NCI-H82 treated with DMSO at 0.1 percent for 48 hours (cell line): ENCODE data around the gene FOXA3.
A peak's percentile ranks its signal among the peaks of the same experiment; 100 is the strongest.
"Not testable (repeated sequence)": the region's sequence is repeated elsewhere in the genome, so short reads cannot be mapped to it uniquely, and the experiment has no call there.

ENCODE experiments used
- DNase-seq: peaks from one replicate; lab custom pipeline; 2025; ENCODE audit not compliant: unreplicated experiment; lab: John Stamatoyannopoulos, UW

The FOXA3 gene

DNA sequence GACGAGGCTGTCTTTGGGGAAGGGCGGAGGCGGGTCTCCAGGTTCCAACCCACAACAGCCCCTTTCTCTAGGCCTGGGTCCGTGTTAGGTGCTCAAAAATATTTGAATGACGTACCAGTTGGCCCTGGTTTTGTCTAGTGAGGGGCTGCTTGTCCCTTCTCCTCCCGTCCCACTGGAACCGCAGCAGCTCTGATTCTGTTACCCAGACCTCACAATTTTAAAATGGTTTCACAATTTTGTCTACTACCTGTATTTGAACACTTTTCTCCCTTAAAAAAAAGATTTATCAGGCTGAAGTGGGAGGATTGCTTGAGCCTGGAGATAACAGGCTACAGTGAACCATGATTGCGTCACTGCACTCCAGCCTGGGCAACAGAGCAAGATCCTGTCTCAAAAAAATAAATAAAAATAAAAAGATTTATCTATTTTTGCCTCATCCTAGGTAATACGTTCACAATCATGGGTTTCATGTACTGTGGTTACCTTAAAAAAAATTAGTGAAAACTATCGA is 23.1 kb downstream of the FOXA3 start:
- DNase-seq = no peak

GRCh38 chr19:45889210-45889885 is 25.2 kb downstream of the FOXA3 start:
- DNase-seq = no peak

- DNase-seq = no peak
Observed at GRCh38 chr19:45890877-45891276, 26.8 kb downstream of the FOXA3 start.

GRCh38 chr19:45895519-45895972 is 31.4 kb downstream of the FOXA3 start:
- DNase-seq = no peak

GRCh38 chr19:45895983-45896599 is 32.0 kb downstream of the FOXA3 start:
- DNase-seq = not testable (repeated sequence)

GRCh38 chr19:45897261-45897812 is 33.2 kb downstream of the FOXA3 start:
- no peak for DNase-seq

- no peak for DNase-seq
Observed at GRCh38 chr19:45899253-45899652, 35.1 kb downstream of the FOXA3 start.

- DNase-seq = no peak
Observed at GRCh38 chr19:45899919-45900589, 35.9 kb downstream of the FOXA3 start.

DNA sequence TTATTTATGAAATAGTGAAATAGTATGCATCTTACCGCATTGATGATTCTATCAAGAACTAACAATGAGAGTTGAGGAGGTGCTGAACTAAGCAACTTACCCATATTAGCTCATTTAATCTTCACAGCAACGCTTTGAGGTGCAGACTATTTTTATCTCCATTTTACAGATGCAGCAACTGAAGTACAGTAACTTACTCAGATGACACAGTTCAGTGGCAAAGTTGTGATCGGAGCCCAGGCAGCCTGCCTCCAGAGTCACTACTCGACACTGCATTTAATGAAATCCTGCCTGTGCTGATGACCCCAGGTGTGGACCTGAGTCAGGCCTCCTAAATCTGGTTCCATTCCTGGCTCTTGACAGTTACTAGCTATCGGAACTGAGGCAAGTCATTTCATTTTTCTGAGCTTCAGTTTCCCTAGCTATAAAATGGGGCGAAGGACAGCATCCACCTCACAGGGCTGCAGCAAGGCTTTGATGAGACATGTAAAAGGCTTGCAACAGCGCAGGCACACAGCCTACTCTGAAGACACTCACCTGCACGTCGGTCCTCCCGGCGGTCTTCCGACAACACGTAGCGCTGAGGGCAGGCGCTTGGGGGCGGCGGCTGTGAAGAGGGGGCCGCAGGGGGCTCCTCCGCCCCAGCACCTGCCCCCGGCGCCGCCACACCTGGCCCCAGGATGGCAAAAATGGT is 36.8 kb downstream of the FOXA3 start:
- no peak for DNase-seq

DNA sequence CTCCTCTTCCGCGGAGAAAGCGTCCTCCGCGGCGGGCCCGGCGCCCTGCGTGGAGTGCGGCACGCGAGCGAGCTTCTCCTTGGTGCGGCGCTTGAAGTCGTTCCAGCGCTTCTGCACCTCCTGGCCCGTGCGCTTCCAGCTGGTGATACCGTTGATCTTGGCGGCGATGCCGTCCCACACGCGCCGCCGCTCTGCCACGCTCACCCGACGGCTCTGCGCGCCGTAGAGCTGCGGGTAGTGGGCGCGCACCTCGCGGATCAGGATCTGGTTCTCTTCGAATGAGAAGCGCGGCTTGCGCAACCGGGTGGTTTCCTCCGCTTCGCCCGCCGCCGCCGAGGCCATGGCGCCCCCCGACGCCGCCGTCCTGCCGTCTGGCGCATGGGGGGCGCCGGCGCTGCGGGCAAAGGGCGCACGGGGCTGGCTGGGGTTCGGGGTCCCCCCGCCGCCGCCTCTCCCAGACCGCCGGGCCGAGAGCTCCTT is 37.3 kb downstream of the FOXA3 start:
- DNase-seq = no peak

DNA sequence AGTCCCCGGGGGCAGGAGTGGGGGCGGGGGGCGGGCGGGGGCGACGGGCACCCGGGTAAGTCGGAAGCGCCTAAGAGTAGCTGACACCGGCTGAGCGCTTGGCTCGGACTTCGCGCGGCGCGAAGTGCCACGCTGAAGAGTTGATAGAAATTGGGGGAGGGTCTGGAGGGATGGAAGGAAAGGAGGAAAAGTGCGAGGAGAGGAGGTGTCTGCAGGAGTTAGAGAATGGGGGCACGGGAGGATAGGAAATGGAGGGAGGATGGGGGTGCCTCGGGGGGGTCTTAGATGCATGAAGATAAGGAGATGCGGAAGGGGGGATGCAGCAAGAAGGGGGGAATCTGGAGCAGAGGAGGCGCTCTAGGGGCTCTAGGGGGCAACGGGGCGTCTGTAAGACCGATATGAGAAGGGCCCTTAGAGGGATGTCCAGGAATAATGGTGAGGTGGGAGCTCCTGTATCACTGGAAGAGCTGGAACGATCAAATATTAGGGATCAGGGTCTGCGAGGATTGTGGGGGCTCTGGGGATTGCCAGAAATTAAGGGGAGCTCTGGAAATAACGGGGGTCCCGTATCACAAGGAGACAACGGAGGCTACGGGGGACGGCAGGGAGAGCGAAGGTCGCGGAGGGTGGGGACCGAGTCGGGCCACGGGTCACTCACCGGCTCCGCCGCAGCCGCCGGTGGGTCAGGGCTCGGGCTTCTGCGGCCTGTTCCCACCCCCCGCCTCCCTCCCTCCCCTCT is 38.0 kb downstream of the FOXA3 start, which contains the start of gene MYPOP:
TSS of gene MYPOP (minus strand) at position 702 of the 739 bp plus-strand sequence. CDS start 840 bp downstream, outside the sequence.
- peak; percentile 12 for DNase-seq

- DNase-seq = peak; percentile 88
Observed at GRCh38 chr19:45902651-45903625, 38.8 kb downstream of the FOXA3 start.

- no peak for DNase-seq
Observed at GRCh38 chr19:45905011-45905410, 40.9 kb downstream of the FOXA3 start.

DNA sequence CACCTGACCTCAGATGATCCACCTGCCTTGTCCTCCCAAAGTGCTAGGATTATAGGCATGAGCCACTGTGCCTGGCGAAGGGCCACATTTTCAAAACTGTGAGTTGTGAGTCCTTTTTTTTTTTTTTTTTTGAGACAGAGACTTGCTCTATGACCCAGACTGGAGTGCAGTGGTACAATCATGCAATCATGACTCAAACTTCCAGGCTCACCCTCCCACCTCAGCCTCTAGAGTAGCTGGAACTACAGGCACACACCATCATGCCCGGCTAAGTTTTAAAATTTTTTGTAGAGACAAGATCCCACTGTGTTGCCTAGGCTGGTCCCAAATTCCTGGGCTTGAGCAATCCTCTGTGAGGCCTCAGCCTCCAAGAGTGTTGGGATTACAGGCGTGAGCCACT is 42.1 kb downstream of the FOXA3 start:
- DNase-seq = no peak

GRCh38 chr19:45908956-45909355 is 44.8 kb downstream of the FOXA3 start:
- no peak for DNase-seq

DNA sequence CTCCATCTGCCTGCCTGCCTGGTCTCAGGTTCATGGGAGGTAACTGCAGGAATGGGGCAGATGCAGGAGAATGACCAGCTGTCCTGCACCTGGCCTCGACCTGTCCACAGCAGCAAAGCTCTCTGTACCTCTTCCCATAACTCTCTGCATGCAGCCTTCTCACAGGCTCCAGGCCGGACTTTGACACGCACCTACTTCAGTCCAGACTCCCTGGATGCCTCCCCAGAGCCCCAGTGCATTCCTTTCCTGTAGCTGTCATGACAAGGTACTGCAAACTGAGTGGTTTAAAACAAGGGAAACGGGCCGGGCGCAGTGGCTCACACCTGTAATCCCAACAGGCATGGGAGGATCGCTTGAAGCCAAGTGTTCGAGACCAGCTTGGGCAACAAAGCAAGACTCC is 47.2 kb downstream of the FOXA3 start:
- DNase-seq = no peak

GRCh38 chr19:45913874-45914830 is 50.0 kb downstream of the FOXA3 start, which contains the start of gene NANOS2:
Gene NANOS2, minus strand, starts transcription at chr19:45914778. Its CDS starts 85 bp downstream, at chr19:45914693.
- DNase-seq = no peak
